Astrocyte of the spinal cord (primary cell): ENCODE results near the gene RERE.

Experiments
- DNase-seq: peaks from one replicate; pipeline ENCODE4 v3.0.0; 2011; ENCODE audit warnings: low read depth, low spot score
- H3K4me3 ChIP-seq: 2 replicates; pipeline ENCODE4 v1.5.1; 2011; ENCODE audit warnings: low read depth, mild to moderate bottlenecking, low read length, moderate library complexity
- CTCF ChIP-seq: IDR thresholded peaks from 2 replicates; pipeline ENCODE4 v1.5.1; 2012; ENCODE audit warnings: low read depth, mild to moderate bottlenecking, low read length, inconsistent platforms
- in situ Hi-C: cut with HindIII; loops from 2 replicates; pipeline ENCODE4 v1.10.0; 2017; ENCODE audit warnings: low sequenced_read_pairs

The RERE gene

GRCh38 chr1:8681911-8682310 is 135.5 kb downstream of the RERE start:
- DNase-seq = no peak
- in situ Hi-C loops = no loop called here
- no peak for TF ChIP-seq CTCF
- no peak overlapping the region for H3K4me3 ChIP-seq

- DNase-seq = no peak
- in situ Hi-C loops = no loop called here
- no peak for TF ChIP-seq CTCF
- peak overlapping the region; percentile 22 for H3K4me3 ChIP-seq
Measured at GRCh38 chr1:8680664-8681650, 136.5 kb downstream of the RERE start.

- no peak overlapping the region for H3K4me3 ChIP-seq
- no peak for TF ChIP-seq CTCF
- in situ Hi-C loops = no loop called here
- no peak for DNase-seq
Measured at GRCh38 chr1:8679929-8680663, 137.3 kb downstream of the RERE start.

GRCh38 chr1:8679395-8679800 is 138.0 kb downstream of the RERE start:
- TF ChIP-seq CTCF = no peak
- no peak for DNase-seq
- in situ Hi-C loops = no loop called here
- H3K4me3 ChIP-seq = no peak overlapping the region

GRCh38 chr1:8678673-8679394 is 138.6 kb downstream of the RERE start:
- no peak for DNase-seq
- in situ Hi-C loops = no loop called here
- no peak for TF ChIP-seq CTCF

GRCh38 chr1:8677782-8678181 is 139.7 kb downstream of the RERE start:
- no peak for TF ChIP-seq CTCF
- DNase-seq = no peak
- no peak overlapping the region for H3K4me3 ChIP-seq
- in situ Hi-C loops = no loop called here

More at GRCh38 chr1:8678673-8679394, 138.6 kb downstream of the RERE start:
- no peak overlapping the region for H3K4me3 ChIP-seq
